GM18498 (cell line): Measurements from ENCODE around the gene CD74.

ENCODE experiments used
- ATAC-seq: cut with Tn5 transposase; IDR thresholded peaks from one replicate; pipeline ENCODE4 v1.9.1; 2021; ENCODE audit warnings: mild to moderate bottlenecking, moderate library complexity; ENCODE audit not compliant: unreplicated experiment

The CD74 gene

GRCh38 chr5:150397782-150398721 is 14.7 kb downstream of the CD74 start:
- no peak for ATAC-seq

- ATAC-seq = no peak
Measured at GRCh38 chr5:150397146-150397781, 15.4 kb downstream of the CD74 start.

- no peak for ATAC-seq
Measured at GRCh38 chr5:150396267-150396666, 16.4 kb downstream of the CD74 start.

GRCh38 chr5:150395688-150395975 is 17.1 kb downstream of the CD74 start:
- no peak for ATAC-seq

GRCh38 chr5:150394912-150395687 is 17.6 kb downstream of the CD74 start:
- ATAC-seq = no peak

- ATAC-seq = no peak
Measured at GRCh38 chr5:150394131-150394530, 18.6 kb downstream of the CD74 start.

- ATAC-seq = no peak
Measured at GRCh38 chr5:150393096-150393645, 19.5 kb downstream of the CD74 start.

GRCh38 chr5:150392680-150393079 is 20.0 kb downstream of the CD74 start:
- ATAC-seq = no peak

- no peak for ATAC-seq
Measured at GRCh38 chr5:150391986-150392385, 20.7 kb downstream of the CD74 start.

GRCh38 chr5:150391064-150391834 is 21.5 kb downstream of the CD74 start:
- ATAC-seq = no peak

GRCh38 chr5:150389531-150390266 is 23.0 kb downstream of the CD74 start:
- no peak for ATAC-seq

- ATAC-seq = no peak
Measured at GRCh38 chr5:150386024-150386855, 26.5 kb downstream of the CD74 start.

GRCh38 chr5:150384701-150385100 is 28.0 kb downstream of the CD74 start:
- no peak for ATAC-seq

- ATAC-seq = no peak
Measured at GRCh38 chr5:150377964-150378694, 34.6 kb downstream of the CD74 start.

- ATAC-seq = no peak
Measured at GRCh38 chr5:150376799-150377771, 35.6 kb downstream of the CD74 start.

GRCh38 chr5:150374651-150375050 is 38.1 kb downstream of the CD74 start:
- no peak for ATAC-seq

GRCh38 chr5:150372639-150373038 is 40.1 kb downstream of the CD74 start:
- no peak for ATAC-seq
